Stimulated activated CD8-positive, alpha-beta memory T cell treated with anti-CD3 and anti-CD28 coated beads, Interleukin-12 subunit alpha, Interleukin-12 subunit beta, amount 100 ng/mL, for 24 hours (primary cell): ENCODE measurements around the gene EPHB1.
"Not testable (repeated sequence)": the region's sequence is repeated elsewhere in the genome, so short reads cannot be mapped to it uniquely, and the experiment has no call there.

Experiments
- DNase-seq: peaks from one replicate; pipeline ENCODE4 v3.0.0-alpha.2; 2020; ENCODE audit errors: extremely low read depth

EPHB1 gene

DNA sequence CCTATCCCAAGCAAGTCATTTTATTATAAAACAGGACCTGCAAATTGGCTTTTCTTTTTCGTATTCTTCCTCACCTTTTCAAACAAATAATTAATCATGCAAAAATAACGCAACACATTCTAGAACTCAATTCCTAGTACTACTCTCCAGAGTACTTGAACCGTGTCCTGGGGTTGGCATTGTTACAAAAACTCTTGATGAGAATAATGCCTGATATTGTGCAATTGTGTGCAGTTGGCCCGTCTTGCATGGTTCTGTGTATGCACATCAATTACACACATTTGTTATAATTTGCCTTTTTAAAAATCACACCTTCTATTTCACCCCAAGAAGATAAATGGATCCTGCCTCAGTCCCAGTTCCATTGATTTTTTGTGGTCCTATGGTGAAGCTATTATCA is 205.4 kb downstream of the EPHB1 start:
- no peak for DNase-seq

DNA sequence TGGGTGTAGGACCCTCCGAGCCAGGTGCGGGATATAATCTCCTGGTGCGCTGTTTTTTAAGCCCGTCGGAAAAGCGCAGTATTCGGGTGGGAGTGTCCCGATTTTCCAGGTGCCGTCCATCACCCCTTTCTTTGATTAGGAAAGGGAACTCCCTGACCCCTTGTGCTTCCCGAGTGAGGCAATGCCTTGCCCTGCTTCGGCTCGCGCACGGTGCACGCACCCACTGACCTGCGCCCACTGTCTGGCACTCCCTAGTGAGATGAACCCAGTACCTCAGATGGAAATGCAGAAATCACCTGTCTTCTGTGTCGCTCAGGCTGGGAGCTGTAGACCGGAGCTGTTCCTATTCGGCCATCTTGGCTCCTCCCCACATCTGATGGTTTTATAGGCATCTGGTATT is 210.6 kb downstream of the EPHB1 start:
- DNase-seq, result not testable (repeated sequence)

DNA sequence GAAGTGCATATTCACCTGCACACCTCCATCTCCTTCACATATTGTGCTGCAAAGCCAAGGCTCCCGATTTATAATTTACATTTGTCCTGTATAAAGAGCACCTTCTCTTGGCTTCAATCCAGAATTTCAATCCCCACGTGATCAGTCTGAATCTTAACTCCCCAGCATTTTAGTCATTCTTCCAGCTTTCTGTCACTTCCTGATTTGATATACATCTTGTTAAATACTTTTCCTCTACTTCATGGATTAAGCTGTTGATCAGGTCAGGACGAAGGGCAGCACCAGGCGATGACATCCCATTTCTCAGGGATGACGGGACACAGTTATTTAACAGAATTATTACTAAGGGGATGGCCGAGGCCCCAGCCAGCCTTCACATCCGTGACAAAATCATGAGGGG is 212.5 kb downstream of the EPHB1 start:
- DNase-seq, result no peak

DNA sequence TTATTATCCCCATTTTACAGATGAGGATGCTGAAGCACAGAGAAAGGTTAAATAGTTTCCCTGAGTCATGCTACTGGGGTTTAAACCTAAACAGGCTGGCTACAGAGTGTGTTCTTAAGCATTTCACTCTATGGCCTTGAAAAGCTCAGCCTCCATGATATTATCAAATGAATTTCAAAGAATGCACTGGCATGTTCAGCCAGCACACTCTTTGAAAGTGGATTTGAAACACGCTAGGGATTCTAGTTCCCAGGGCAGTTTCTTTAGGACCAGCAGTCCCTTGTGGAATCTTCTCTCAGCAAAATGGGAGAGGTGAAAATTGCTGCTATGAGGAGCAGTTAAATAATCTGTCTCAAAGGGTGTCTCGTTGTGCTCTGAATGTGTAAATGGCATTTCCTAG is 213.3 kb downstream of the EPHB1 start:
- DNase-seq, result no peak

DNA sequence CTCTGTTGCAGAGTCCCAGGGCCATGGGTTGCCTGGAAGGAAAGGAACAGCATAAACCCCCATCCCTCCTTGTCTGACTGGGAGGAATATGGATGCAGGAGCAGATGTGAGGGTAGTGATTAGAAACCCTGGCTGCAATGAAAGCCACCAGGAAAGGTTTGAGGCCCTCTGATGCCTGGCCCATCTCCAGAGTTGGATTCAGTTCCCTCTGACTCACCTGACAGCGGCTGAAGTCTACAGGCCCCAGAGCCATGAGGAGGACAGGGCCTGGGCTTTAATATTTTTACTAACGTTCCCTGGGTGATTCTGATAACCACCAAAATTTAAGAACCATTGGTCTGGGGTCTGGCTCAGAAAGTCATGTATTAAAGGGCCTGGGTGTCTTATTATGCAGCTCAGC is 214.0 kb downstream of the EPHB1 start:
- DNase-seq, result no peak

DNA sequence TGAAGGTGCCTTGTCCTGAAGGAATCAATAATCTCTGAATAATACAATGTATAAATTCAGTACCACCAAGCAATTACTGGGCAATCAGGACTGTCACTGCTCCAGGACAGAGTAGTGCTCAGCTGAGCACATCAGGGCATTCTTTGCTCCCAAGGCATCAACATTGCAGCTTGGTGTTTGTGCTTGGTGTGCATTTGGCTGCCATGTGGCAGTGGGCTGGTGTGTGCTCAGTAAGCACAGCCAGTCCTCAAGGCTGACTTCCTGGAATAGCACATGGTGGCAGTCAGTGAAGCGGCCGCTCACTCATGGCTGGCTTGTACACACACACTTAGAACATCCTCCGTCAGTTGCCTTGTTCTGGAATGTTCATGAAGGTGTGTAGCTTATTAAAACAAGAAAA is 217.0 kb downstream of the EPHB1 start:
- no peak for DNase-seq

DNA sequence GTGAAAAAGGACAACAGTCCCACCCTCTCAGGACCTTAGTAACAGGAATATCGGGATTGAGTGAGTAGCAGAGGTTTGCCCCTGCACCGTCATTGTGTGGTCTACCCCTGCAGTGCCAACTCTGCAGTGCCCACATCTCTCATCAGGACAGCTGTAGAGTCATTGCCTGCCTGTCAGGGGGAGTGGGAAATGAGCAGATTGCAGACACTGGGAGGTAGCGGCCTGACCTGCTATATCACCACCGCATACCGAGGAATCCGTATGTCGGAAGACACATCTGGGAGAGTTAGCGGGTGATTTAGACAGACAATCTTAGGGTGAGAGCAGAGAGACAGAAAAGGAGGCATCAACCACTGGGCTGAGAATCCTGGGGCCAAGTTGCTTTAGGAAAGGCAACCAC is 218.1 kb downstream of the EPHB1 start:
- no peak for DNase-seq

DNA sequence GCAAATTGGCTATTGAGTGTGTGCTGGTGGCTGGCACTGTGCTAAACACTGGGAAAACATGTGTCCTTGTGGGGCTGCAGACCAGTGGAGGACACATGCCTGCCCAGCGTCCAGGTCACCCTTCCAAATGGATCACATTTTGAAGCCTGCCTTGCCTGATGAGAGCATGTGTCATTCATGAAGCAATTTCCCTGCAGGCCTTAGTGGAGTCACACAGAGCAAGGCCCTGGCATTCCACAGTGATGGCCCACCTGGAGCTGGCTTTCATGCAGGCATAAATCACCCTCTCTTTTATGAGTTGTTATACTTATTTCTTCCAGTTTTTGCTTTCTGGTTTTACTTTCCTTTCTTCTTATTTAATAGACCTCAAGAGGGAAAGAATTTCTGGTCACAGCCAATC is 219.5 kb downstream of the EPHB1 start:
- DNase-seq, result no peak

DNA sequence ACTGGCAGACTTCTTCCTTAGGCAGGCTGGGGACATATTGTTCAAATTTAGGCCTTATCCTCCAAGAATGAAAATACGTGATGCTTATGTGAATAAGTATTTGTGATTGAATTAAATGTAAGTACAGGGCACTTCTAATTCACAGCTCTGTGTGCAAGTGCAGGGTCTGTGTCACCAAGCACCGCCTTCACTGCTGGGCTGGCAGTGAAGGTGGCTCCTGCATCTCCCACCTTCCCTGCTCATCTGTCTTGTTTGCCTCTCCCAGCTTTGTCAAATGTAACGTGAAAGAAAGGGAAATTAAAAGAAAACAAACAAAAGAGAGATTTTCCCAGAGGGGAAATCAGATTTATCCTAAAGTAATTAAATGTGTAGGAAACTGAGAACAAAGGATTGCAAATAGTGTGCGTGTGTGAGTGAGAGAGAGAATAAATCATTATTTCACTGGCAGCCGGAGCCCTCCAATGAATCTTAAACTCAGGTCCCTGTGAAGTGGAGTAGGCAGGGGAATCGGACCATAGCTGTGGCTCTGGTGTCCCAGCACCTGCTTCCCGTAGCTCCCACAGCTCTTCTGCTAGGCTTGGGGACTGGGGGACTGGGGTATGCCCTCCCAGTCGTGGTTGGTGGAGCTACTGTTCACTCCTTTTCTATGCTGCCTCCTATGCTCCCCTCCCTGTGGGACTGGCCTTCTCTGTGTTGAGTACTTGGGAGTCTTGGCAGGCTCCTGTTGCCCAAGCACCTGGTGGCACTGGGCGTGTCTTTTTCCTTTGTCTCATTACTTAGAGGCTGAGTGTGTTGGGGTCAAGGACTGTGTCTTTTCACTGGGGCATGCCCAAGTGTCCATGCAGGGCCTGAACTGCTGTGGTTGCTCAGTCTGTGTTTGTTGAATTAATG is 222.2 kb downstream of the EPHB1 start:
- DNase-seq, result no peak

DNA sequence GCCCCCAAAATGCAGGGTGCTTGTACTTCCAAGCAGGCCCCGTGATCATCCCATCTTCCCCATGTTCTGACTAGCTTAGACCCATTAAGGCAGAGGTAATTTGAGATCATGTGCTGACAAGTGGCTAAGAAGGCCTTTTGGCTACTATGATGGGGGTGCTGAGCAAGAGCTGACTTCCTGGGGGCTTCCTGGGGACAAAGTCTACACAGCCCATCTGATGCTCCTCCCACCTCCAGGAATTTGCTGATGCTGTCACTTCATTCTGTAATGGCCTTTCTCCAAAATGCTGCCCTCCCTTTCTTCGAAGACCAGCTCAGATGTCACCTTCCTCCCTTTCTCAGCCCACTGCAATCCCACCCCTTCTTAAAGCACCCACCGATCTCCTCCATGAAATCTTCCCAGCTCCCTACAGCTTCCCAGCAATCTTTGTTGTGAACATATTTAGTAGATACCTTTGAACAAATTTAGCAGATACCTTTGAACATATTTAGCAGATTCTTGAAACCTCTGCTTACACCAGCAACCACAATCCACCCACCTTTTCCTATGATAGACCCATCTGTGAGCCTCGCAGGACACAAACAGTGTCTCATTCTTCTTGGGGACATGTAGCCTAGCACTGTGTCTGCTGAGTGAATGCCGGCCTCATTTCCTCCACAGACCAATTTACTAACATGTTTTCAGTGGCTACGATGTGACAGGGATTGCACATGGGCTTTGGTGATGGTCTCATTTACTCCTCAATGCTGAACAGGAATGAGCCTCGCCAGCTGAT is 223.3 kb downstream of the EPHB1 start:
- DNase-seq, result no peak

DNA sequence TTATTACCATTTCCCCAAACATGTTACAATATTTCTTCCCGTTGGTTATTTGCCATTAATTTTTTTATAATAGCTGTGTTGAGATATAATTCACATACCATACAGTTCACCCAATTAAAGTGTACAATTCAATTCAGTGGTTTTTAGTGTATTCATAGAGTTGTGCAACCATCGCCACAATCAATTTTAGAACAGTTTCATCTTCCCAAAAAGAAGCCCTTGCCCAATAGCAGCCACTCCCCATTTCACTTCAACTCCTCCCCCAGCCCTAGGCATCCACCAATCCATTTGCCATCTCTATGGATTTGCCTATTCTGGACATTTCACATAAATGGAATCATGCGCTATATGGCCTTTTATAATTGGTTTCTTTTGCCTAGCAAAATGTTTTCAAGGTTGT is 225.1 kb downstream of the EPHB1 start:
- DNase-seq, result no peak

DNA sequence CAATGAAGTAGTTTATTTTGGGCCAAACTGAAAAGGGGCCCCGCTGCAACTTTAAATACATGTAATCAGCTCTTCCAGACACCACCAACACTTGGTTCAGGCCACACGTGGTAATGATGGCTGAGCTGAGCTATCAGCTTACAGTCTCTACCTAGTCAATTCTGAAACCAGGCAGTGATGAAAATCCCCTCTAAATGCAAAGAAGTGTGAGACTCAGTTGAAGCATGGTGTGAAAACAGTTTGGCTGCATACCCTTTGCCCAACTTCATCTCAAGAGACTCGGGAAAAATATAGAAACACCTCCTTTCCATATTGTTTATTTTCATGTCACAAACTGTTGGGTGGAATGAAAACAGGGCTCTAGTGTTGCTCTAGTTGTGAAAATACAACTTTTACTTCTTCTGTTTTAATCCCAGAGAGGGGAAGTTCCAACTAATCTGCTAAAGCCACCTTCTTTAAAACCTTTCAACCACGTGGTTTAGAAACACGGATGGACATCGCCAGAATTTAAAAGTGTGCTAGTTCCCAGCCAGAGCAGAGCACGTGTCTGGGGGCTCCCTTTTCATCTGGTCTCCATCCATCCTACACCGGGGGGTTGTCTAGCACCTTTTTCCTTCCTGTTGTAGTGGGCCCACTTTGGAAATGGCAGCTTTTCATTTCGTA is 229.1 kb downstream of the EPHB1 start:
- DNase-seq, result no peak

DNA sequence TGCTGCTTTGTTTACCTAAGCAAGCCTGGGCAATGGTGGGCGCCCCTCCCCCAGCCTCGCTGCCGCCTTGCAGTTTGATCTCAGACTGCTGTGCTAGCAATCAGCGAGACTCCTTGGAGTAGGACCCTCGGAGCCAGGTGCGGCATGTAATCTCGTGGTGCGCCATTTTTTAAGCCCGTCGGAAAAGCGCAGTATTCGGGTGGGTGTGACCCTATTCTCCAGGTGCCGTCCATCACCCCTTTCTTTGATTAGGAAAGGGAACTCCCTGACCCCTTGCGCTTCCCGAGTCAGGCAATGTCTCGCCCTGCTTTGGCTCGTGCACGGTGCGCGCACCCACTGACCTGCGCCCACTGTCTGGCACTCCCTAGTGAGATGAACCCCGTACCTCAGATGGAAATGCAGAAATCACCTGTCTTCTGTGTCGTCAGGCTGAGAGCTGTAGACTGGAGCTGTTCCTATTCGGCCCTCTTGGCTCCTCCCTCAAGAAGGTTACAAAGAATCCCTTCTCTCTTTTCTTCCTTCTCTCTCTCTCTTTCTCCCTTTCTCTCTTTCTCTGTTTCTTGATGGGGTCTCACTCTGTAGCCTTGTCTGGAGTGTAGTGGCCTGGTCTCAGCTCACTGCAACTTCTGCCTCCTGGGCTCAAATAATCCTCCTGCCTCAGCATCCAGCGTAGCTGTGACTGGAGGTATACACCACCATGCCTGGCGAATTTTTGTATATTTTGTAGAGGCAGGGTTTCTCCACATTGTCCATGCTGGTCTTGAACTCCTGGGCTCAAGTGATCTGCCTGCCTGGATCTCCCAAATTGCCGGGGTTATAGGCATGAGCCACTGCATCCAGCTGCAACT is 235.9 kb downstream of the EPHB1 start:
- not testable (repeated sequence) for DNase-seq

DNA sequence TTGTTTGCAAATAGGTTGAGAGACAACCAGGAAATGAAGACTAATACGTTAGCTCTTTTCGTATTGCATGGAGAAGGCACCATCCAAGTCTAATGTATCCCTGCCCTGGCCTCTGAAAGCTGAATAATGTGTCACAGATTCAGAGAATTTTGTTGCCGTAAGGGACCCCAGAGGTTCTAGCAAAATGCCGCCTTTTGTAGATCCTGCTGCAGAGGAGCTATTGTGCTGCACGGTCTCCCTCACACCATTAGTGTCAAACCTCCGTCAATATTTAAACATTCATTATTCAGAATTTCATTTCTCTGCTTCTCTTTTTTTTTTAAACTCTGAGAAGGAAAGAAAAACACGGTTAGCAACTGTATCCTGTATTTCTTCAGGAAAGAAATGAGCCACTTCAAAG is 238.7 kb downstream of the EPHB1 start:
- DNase-seq, result no peak

DNA sequence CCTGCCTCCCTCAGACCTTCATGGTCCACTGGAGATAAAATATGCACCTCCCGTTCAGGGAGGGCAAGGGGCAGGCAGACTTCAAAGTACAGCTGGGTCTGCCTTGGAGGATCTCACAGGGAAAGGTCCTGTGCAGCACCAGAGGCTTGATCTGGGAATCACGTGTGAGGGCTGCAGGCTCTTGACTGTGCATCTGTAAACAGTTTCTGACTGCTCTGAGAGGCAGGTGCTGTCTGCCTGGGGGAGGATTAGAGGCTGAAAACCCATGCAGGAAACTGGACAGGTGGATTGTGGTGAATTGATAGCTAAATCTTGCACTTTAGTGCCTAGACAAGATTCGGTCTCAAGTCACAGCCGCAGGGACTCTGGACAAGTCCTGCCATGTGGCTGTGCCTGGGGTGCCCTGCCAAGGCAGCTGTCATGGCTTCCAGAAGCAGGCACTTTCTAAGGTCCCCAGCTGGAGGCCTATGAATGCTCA is 239.3 kb downstream of the EPHB1 start:
- no peak for DNase-seq

DNA sequence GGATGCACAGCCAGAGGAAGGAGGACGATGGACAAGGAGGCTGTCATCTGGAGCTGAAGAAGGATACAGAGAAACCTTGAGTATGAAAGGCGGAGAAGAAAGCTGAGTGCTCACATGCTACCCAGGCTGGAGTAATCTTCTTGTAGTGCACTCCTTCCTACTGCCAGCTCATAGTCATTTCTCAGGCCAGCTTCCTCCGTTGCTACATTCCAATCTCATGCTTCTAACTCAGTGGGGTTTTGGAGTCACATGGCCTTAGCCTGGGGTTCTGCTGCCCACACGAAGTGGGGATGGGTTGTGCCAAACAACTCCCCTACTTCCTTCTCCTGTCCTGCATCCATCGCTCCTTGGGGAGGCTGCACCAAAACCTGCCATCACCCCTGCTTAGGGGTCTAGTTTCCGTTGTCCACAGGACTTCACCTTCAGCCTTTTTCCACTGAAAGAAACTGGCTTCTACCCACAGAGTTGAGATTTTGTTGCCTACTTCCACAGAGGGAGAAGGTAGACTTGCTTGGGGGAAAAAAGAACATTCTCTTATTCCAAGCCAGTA is 239.9 kb downstream of the EPHB1 start:
- DNase-seq, result no peak

DNA sequence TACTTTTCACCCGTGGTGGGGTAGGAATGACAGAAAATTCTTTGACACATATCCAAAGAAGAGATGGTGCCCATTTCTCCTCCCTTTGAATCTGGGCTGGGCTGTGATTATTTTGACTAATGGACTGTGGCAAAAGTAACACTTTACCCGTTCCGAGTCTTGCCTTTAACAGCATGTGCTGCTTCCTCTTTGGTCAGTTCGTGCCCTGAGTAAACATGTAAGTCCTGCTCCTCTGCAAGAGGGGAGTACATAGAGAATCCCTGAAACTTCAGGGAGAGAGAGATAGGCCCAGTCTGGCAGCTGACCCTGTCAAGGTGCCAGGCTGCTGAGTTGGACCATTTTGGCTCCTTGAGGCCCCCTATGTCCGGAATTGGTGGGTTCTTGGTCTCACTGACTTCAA is 243.1 kb downstream of the EPHB1 start:
- no peak for DNase-seq

DNA sequence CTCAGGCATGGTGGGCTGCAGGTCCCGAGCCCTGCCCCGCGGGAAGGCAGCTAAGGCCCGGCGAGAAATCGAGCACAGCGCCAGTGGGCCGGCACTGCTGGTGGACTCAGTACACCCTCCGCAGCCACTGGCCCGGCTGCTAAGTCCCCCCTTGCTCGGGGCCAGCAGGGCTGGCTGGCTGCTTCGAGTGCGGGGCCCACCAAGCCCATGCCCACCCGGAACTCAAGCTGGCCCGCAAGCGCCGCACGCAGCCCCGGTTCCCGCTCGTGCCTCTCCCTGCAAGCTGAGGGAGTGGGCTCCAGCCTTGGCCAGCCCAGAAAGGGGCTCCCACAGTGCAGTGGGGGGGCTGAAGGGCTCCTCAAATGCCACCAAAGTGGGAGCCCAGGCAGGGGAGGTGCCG is 244.5 kb downstream of the EPHB1 start:
- not testable (repeated sequence) for DNase-seq

DNA sequence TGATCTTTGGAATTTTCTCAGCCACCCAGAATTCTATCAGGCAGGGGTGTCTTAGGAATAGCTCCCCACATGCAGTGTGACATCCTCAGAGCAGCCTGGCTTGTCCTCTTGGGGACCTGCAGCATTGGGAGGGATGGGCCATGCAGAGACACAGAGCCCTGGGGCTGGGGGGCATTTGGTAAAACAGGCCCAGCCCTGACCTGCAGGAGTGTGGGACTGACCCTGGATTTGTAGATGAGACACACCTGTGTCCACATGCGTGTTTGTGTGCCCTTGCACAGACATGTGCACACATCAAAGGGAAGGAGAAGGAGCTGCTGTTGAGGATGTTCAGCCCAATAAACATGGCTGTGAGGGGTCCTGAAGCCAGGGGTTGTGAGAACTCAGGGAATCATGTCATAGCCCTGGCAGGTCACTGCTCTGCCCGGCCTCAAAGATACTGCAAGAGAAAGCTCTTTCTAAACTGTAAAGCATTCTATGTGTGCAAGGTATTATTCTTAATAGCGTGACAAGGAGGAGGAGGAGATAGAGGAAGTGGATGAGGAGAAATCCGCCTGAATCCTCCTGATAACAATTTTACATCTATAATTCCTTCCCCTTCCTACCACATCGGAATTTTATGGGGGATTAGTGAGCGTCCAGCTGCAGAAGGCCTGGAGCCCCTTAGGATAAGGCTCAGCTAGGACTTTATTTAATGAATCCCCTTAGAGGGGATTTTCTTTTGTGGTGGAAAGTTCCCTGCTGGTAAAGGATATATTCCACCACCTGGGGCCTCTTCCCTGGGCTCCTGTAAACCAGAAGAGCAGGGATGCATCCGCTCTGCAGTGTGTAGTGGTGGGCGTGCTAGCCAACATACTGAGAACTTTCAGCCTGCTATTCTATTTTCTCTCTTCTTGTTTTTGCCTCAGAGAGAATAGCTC is 245.5 kb downstream of the EPHB1 start:
- DNase-seq, result no peak

DNA sequence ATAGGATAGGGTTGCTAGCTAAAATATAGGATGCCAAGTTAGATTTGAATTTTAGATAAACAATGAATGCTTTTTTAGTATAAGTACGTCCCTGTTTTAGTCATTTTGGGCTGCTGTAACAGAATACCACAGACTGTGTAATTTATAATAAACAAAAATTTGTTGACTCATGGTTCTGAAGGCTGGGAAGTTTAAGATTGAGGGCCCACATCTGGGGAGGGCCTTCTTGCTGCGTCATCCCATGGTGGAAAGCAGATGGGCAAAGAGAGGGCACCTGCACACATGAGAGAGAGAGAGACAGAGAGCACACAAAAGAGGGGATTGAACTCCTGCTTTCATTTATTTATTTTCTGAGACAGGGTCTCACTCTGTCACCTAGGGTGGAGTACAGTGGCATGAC is 246.5 kb downstream of the EPHB1 start:
- no peak for DNase-seq
